ENCODE data around the gene AGXT2.

AGXT2 gene, protein sequence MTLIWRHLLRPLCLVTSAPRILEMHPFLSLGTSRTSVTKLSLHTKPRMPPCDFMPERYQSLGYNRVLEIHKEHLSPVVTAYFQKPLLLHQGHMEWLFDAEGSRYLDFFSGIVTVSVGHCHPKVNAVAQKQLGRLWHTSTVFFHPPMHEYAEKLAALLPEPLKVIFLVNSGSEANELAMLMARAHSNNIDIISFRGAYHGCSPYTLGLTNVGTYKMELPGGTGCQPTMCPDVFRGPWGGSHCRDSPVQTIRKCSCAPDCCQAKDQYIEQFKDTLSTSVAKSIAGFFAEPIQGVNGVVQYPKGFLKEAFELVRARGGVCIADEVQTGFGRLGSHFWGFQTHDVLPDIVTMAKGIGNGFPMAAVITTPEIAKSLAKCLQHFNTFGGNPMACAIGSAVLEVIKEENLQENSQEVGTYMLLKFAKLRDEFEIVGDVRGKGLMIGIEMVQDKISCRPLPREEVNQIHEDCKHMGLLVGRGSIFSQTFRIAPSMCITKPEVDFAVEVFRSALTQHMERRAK

DNA sequence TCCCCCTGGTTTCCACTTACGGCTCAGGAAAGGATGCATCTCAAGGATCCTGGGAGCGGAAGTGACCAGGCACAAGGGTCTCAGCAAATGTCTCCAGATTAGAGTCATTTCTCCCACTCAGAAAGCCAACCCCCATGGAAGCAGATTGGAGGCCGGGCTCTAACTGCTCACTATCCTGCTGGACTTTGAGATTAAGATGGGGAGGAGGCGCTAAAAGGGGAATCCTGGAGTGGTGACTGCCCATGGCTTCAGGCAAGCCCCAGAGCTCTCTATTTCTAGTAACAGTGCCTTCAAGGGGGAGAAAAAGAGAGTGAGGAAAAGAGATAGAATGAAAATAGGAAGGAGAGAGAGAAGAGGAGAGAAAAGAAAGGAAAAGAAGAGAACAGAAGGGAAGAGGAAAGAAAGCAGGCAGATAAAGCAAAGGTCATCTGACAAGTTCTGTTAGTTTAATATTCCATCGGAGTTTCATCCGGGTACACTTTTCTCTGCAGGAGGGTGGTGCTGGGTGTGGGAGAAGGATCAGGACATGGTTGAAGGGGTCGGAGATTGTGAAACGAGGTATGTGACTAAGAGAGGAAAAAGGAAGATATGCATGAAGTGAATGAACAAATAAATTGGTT is at the start of gene AGXT2:
Gene AGXT2 (minus strand): TSS at position 165 of the 620 bp plus-strand sequence. CDS start 57 bp downstream, at position 108.
- DNase-seq (ENCODE audit: low read depth in 2 of 2): no peak

DNA sequence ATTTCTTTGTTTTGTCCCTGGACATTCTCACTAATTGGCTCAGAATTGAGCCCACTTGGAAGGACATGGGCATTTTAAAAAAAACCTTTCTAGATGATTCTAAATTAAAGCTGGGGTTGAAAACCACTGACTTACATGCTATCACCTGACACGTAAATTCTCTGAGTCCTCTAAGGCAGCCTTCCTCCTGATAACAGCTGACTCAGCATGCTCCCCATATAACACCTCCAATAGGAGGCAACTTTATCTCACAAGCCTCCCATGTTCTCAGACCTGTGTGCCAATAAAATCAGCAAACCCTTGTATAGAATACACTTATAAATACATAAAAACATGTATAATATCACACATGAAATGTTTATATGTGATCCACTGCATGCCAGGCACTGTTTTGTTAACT is 49.2 kb upstream of the AGXT2 start:
- no peak for DNase-seq (ENCODE audit: low read depth in 2 of 2)

DNA sequence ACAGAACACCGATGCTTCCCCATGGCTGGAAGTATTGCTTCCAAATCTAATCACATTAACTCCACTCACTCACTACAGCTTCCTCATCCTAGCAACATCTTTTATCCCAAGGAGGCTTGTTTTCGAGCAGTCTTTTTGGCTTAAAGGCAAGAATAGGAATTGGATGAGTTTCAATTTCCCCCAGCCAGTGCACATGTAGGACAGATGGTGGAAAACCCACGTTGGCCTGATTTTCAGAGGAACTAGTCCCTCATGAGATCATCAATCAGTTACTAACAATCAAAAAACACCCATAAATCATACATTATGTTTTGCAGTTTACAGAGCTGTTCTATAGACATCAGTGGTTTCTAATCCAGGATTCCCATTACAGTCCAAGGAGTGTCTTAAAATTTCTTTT is 48.5 kb upstream of the AGXT2 start:
- no peak for DNase-seq (ENCODE audit: low read depth in 2 of 2)

DNA sequence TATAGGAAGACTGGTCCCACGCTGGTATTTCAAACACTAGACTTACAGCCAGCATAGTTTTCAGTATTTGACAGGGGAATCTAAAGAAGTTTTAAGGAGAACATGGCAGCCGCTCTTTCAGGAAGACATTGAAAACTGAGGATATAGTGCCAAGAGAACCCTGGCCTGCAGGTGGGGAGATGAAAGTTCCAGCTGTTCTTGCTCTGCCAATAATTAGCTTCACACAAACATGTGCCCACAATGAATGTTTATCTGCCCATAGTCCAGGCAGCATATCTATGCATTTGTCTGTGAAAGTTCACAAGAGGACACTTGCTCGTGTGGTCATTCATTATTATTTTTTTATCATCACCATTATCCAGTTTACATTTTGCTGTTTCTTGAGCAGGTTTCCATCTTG is 47.6 kb upstream of the AGXT2 start:
- DNase-seq (ENCODE audit: low read depth in 2 of 2): no peak

DNA sequence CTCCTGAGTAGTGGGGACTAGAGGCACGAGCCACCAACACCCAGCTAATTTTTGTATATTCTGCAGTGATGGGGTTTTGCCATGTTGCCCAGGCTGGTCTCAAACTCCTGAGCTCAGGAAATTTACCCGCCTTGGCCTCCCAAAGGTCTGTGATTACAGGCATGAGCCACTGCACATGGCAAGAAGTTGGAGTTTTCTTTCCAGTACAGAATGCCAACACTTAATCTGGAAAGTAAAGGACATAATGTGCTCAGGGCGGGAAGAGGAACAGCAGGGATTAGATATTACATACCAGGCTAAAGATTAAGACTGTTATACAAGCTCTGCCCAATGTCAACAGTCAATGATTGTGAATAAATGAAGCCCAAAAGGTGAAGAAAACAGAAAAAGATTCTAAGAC is 47.2 kb upstream of the AGXT2 start:
- no peak for DNase-seq (ENCODE audit: low read depth in 2 of 2)

DNA sequence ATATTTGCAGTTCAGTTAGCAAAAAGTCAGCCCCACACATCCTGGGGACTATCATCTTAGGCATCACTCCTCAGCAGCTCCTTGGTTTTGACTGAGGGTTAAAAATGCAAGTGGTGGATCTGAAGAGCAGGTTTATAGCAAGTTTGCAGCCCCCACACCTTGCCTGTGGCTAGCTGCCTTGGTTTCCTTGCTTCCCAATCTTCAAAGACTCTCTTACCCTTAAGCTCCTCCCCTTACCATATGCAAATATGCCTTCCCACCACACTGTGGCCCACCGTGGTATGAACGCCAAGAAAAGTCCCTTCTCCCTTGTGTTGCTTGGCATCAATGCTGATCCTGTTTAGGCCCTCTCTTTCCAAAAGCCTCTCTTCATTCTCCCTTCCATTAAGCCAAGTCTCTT is 45.0 kb upstream of the AGXT2 start:
- no peak for DNase-seq (ENCODE audit: low read depth in 2 of 2)

DNA sequence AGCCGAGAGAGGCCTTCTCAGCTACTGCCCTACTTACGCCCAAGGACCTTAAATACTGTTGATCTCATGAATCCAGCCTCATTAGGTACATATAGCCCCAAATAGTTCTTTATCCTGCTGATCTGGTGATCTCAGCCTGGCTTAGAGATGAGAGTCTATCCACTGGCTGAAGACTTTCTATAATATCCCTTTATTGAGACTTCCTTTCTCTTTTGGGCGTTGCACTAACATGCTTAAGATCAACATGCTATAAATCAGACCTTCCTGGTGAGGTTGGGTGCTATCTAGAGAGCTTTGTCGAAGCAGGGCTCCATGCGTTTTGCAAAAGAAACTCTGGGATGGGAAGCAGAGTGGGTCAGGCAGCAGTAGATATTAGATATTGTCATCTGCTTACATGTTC is 44.0 kb upstream of the AGXT2 start:
- no peak for DNase-seq (ENCODE audit: low read depth in 2 of 2)

DNA sequence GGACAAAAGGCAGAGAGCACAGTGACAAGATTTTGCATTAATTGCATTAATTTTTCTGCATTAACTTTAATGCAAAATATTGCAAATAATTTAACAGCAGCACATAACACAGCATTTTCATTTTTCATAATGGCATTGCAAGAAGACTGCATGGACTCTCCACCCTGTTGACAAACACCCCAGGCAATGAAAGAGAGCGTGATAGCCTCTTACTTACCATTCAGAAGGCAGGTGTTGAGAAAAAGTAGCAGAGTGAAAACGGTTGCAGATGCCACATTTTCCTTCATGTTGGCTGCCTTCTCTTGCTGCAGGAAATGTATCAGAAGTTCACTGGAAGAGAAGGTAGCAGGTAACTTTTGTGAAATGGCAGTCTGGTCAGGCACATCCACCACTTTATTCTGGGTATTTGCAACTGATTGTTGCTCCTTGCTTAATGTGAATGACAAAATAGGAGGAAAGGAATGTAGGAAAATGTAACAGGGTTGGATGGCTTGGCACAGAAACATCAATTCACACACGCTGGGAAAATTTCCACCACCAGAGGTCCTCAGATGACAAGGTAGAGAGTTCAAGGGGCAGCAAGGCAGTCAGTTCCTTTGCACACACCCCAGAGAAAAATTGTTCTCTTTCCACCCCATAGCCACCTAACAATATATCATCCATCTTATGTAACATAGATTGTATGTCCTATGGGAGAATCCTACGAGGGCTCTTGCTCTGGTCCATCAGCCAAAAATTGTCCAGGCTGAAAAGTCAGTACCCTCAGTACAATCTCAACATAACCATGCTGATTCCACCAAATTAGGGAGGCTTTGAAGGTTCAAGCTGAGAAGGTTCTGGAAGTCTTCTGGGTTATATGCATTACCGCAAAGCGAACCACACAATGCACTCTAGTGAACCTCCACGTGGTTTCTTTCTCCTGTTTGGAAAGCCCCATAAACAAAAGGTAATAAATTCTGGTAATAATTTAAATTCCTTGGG is 41.9 kb upstream of the AGXT2 start:
- DNase-seq (ENCODE audit: low read depth in 2 of 2): peak; percentile 5 to 18

DNA sequence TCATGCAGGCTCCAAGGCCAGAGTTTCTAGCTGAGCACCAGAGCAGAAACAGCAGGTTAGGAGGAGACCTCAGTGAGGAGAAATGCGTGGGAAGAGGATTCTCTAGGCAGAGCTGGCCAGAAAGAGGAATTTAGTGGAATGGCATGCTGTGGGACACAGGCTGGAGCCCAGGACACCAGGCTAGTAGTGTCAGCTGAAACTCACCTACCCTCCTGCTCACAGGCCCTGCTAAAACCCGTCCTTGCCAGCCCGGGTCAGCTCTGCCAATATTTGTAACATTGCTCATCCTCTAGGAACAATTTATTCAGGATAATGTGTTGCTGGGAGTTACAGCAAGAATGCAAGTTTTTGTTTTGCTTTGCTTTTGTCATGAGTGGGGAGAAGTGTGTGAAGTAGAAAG is 40.2 kb upstream of the AGXT2 start:
- no peak for DNase-seq (ENCODE audit: low read depth in 2 of 2)

DNA sequence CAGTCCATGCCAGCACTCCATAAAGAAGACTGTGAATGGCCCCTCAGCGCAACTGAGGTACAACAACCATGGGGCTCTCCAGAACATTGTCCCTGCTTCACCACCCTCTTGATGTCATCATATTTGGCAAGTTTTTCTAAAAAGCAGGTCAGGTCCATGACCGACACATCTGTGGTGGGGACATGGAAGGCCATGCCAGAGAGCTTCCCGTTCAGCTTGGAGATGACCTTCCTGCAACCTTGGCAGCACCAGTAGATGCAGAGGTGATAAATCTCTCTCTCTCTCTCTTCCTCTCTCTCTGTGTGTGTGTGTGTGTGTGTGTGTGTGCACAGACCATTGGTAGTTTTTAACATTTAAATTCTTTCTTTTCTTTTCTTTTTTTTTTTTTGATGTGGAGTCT is 35.4 kb upstream of the AGXT2 start:
- no peak for DNase-seq (ENCODE audit: low read depth in 2 of 2)

DNA sequence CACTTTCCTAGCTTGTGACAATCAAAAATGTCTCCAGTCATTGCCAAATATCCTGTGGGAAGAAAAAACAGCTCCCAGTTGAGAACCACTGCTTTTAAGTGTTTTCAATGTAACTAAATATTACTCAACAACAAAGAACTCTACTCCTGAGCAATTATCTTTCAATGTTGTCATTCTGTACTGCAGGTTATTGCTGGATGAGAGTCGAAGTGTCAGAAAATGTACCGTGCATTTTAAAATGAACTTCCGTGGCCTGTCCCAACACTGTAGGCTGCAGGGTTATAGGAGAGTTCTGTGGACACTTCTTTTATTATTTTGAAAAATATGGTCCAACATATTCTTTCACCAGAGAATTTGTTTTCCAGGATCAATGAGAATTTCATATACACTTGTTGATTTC is 34.8 kb upstream of the AGXT2 start:
- no peak for DNase-seq (ENCODE audit: low read depth in 2 of 2)

DNA sequence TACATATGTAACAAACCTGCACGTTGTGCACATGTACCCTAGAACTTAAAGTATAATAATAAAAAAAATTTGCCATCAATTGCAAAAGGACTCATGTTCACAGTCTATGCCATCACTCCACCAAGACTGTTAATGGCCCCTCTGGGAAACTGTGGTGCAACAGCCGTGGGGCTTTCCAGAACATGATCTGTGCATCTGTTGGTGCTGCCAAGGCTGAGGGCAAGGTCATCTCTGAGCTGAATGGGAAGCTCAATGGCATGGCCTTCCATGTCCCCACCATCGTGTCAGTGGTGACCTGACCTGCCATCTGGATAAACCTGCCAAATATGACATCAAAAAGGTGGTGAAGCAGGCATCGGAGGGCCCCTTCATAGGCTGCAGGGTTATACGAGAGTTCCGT is 33.4 kb upstream of the AGXT2 start:
- no peak for DNase-seq (ENCODE audit: low read depth in 2 of 2)

DNA sequence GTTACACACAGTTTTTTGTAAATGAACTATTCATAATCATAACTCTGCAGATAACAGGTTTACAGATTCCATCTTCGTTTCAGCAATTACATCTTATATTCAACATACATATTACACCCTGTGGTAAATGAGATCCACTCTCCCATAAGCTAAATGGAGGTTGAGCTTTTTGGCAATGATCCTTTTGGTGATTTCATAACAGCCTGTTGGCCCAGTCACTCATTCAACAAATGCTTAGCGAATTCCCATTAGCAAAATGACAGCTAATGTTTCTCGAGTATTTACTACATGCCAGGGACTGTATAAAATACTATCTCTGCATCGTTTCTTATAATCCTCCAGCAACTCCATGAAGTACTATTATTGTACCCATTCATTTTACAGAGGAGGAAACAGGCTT is 25.4 kb upstream of the AGXT2 start:
- DNase-seq (ENCODE audit: low read depth in 2 of 2): no peak

DNA sequence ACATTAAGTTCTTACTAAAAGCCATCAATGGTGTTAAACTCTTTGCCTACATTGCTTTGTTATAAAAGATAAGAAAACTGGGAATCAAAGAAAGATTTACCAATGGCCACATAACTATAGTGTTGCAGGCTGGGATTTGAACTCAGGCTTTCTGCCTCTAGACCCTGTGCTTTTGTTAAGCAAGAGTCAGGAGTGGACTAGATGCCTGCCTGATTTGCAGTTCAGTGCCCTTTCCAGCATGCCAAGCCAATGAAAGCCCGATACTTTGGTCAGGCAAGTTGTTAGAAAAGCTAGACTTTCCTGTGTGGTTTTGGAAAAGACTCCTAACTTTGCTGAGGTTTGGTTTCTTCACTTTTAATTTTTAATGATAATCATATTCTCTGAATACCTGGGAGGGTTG is 21.4 kb upstream of the AGXT2 start:
- no peak for DNase-seq (ENCODE audit: low read depth in 2 of 2)

DNA sequence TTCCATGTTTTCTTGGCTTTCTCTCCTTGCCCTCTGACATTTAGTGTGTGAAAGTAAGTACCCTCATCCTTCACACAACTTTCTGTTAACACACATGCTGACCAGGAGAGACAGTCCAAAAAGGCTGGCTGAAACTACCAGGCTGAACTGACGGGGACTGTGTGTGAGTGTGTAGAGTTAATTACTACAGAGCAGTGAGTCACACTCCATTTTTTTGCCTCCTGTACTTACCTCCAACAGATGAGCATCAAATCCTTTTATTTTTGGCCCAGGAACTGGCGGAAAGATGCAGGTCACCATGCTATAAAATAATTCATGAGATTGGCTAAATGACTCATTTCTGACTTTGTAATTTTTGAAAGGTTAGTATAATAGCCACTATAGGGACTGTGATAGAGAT is 20.2 kb upstream of the AGXT2 start:
- no peak for DNase-seq (ENCODE audit: low read depth in 2 of 2)

DNA sequence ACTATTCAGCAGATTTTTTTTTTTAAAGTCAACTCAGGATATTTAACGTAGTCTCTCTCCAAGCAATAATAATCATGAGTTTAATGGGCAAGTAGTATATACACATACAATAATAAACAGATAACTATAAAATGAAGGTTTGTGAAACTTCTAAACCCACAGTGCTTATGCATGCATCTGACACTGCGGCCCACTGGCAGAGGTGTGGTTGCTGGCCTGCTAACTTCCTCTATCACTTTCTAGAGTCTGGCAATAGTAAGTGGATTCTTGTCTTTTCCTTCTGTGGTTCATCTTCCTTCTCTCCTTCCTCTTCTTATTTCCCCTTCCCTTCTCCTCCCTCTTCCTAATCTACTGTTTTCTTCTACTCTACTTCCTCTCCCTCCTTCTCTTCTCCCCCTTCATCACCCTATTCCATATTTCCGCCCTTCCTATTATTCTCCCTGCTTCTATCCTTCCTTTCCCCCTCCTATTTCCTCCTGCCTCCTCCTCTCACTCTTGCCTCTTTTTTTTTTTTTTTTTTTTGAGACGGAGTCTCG is 18.6 kb upstream of the AGXT2 start:
- no peak for DNase-seq (ENCODE audit: low read depth in 2 of 2)

DNA sequence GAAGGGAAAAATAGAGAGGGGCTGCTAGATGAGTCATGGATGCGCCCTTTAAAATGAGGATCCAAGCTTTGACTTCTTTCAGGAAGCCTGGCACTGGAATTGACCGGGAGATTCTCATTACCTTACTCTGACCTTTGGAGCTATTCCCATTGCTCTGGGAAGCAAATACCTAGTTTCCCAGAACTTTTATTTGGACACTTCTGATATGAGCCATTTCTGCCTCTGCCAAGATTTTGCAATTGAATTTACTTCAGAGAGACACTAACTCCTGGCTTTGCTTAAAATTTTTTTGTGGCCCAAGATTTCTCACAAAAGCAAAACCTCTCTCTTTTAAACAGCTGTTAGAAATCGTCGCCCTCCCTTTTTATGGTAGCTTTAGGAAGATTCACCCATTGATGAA is 15.7 kb upstream of the AGXT2 start:
- DNase-seq (ENCODE audit: low read depth in 2 of 2): no peak

DNA sequence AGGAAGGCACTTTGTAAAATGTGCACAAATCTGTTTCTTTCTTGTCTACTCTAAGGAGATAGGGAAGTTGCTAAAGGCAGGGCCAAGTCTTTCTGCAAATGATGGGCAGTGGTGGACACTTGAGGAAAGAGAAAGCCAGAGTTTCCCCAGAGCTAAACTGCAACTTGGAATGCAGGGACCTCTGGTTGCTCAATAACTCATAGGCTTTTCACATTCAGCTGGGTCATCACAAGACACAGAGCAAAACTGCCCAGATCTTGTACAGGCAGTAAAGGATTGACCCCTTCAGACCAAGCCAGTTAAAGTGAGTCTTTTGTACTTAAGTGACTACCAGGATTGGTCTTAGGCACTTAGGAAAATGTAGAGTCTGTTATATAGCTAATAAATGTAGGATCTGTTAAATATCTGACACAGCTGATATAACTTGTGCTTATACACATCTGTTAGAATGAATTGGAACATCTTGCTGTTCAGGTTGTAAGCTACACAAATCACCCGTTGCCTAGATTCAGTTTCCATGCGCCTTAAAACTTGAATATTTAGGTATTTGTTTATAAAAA is 13.5 kb upstream of the AGXT2 start:
- no peak for DNase-seq (ENCODE audit: low read depth in 2 of 2)

DNA sequence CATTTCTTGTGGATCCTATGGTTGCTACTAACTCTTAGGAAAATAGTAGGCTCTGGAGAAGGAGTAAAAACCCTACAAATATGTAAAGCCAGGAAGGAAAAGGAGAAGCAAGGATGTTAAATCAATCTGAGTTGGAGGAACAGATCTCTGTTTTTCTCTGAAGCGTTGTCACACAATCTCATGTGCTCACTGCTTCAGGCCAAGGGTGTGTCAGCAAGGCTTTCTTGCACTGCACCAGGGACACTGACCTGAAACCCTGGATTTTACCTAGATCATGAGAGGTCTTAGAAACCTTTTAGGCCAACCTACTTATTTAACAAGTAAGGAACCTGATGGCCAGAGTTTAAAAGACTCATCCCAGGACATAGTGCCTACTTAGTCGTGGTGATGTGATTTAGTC is 12.5 kb upstream of the AGXT2 start:
- DNase-seq (ENCODE audit: low read depth in 2 of 2): no peak

DNA sequence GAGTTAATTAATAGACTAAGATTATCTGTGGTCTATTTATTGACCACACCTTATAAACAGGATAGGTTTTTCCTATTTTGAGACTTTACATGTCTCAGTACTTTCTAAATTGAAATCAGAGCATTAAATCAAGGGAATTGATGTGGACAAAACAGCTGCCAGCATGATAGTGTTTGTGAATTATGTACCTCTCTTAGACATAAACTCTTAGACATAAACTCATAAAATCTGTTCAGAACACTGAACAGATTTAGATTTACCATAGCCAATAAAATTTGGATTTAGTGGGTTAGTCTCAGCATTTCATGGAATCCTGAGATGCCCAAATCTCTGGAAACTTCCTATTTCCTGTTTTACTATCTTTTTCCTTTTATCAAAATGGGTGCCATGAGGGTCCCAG is 11.5 kb upstream of the AGXT2 start:
- DNase-seq (ENCODE audit: low read depth in 2 of 2): no peak

DNA sequence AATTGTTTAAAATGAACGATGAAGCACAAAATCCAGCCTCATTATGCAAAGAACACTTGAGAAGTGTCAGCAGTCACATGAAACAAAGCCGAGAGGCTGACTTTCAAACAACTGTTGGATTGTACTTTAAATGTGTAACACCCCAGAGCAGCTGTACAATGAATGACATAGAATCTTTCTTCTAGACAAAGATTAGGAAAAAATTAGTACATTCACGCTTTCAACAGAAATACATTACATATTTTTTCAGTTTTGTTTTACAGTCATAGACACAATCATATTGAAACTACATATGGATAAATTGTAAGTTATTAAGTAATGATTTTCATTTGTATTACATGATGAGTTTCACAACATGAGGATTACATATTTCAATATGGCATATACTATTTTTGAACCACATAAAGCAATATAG is 10.6 kb upstream of the AGXT2 start:
- no peak for DNase-seq (ENCODE audit: low read depth in 2 of 2)

DNA sequence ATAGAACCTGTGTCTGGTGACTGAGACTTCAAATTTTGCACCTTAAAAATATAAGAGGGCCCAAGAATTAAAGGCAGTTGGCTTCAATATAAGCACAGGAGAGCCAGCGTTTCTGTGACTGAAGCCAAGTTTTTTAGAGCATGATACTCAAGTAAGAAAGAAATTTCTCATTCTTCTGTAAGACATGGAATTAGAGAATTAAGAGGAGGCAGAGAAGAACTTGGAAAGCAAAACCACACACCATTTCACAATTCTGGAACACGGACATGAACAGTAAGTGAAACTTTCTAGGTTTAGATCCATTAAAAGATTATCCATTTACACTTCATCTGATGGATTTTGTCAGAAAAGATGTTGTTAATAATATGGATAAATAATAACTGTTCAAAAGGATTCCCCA is 8.9 kb upstream of the AGXT2 start:
- no peak for DNase-seq (ENCODE audit: low read depth in 2 of 2)
